ENCODE data around the gene ENTHD1.

ENTHD1 gene

GRCh38 chr22:39712751-39713525 is 180.6 kb downstream of the ENTHD1 start:
- DNase-seq (ENCODE audit: low read depth in 2 of 2), result no peak

DNA sequence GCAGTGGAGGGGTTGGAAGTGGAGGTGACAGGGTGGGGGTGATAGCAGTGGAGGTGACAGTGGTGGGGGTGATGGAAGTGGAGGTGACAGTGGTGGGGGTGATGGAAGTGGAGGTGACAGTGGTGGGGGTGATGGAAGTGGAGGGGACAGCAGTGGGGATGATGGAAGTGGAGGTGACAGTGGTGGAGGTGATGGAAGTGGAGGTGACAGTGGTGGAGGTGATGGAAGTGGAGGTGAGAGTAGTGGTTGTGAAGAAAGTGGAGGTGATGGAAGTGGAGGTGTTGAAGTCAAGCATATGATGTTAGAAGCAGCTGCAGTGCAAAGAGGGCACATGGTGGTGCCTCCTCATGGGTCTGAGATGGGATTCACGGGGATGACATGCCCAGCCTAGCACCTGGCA is 181.5 kb downstream of the ENTHD1 start:
- no peak for DNase-seq (ENCODE audit: low read depth in 2 of 2)

DNA sequence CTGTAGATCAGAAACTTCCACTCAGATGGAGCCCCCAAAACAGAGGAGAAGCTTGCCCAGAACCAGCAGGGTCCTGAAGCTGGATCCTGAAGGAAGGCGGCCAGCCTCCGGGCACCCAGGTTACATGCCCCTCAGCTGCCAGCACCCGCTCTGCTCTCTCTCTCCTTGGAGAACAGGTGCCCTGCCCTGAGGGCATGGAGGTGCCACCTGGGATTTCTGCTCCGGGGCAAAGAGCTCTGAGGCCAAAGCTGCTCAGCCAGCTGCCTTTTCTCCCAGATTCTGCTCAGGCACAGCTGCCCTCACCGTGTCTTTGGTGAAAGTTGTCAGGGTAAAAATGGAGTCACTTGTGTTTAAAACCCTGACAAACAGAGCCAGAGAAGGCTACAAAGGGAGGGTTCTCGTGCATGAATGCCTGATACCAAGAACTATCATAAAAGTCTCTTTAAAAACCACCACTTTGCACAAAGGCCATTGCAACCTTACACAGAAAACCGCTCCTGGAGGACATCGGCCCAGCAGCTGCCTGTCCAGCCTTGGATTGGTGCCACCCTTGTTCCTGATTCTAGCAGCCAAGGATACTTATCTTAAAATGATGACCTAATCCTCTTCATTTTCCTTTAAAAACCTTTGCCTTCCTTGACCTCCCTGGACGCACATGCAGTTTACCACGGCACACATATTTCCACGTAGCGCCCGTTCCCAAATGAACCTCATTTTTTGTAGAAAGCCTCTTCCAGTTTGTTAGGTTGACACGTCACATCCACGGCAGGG is 183.0 kb downstream of the ENTHD1 start:
- DNase-seq (ENCODE audit: low read depth in 2 of 2), result no peak

GRCh38 chr22:39707816-39708215 is 185.7 kb downstream of the ENTHD1 start:
- DNase-seq (ENCODE audit: low read depth in 2 of 2), result no peak

GRCh38 chr22:39707351-39707750 is 186.2 kb downstream of the ENTHD1 start:
- DNase-seq (ENCODE audit: low read depth in 2 of 2), result no peak

GRCh38 chr22:39706376-39707140 is 187.0 kb downstream of the ENTHD1 start:
- DNase-seq (ENCODE audit: low read depth in 2 of 2), result no peak

DNA sequence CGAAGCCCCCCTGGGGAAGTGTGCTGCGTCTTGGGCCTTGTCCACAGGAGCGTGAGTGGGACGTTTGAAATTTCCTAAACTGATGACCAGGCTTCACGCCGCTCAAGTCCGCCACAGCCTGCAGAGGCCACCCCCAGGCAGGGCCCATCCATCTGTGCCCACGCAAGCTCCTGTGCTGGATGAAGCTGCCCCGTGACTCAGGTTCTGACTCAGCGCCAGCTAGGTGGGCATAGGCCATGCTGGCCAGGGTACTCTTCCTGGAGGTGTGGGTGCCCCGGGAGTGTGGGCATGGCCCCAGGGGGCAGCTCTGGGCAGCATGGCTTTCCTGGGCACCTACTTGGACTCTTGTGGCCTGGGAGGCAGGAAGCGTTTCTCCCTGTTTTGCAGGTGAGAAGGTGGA is 188.2 kb downstream of the ENTHD1 start:
- DNase-seq (ENCODE audit: low read depth in 2 of 2), result no peak

GRCh38 chr22:39703928-39704639 is 189.5 kb downstream of the ENTHD1 start:
- no peak for DNase-seq (ENCODE audit: low read depth in 2 of 2)

DNA sequence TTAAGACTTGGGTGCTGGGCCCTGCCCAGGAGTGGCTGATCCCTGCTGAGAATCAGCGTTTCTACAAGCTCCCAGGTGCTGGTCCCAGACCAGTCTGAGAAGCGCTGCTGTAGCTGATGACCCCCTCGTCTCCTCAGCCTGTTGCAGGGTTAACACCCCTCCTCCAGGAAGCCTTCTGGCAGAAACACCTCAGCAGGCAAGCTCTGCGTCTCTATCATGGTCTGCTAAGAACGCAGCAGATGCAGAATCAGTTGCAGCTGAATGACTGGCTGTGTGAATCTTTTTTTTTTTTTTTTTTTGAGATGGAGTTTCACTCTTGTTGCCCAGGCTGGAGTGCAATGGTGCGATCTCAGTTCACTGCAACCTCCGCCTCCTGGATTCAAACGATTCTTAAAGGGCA is 190.5 kb downstream of the ENTHD1 start:
- no peak for DNase-seq (ENCODE audit: low read depth in 2 of 2)

DNA sequence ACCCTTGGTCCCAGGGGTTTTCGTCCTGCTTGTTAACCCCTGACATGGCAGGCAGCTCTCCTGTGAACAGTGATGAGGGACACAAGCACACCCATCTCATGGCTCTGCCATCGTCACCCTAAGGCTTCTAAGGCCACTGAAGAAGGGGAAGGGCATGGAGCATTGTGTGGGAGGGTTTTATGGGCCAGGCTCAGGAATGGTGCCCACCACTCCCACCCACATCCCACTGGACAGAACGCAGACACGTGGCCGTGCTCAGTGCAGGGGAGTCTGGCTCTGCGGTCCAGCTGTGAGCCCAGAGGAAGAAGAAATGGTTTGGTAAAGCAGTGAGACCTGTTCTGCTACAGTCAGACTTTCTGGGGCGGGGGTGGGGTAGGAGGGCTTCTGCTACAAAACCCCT is 193.0 kb downstream of the ENTHD1 start:
- DNase-seq (ENCODE audit: low read depth in 2 of 2), result no peak

DNA sequence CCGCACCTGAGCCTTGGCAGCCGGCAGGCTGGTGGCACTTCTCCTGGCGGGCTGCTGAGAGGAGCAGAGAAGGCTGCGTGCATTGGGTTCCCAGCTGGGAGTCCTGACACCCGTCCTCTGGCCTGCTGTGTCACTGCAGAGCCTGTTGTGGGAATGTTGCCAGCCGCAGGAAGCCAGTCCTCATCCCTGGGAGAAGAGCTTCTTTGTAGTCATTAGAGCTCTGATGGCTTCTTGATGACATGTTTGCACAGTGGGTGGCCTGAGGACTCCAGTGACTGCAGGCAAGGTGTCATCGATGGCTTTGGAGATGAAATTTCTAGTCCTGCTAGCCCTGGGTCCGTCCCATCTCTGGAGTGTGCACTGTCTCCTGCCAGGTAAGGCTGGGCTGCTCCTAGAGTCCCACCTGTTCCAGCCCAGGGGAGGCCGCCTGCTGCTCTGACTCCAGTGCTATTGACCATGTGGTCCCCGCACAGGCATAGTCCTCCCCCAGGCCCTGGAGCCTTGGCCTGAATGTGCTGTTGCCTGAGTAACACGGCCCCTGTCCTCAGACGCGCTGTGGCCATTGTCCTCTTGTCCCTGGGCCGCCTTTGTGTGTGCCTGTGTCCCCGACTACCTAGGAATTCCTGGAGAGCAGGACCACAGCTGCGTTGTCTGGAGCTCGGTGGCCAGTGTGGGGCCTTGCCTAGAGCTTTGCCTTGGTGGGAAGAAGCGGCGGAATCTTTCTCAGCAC is 193.8 kb downstream of the ENTHD1 start:
- no peak for DNase-seq (ENCODE audit: low read depth in 2 of 2)

GRCh38 chr22:39697790-39698430 is 195.7 kb downstream of the ENTHD1 start:
- DNase-seq (ENCODE audit: low read depth in 2 of 2), result no peak

DNA sequence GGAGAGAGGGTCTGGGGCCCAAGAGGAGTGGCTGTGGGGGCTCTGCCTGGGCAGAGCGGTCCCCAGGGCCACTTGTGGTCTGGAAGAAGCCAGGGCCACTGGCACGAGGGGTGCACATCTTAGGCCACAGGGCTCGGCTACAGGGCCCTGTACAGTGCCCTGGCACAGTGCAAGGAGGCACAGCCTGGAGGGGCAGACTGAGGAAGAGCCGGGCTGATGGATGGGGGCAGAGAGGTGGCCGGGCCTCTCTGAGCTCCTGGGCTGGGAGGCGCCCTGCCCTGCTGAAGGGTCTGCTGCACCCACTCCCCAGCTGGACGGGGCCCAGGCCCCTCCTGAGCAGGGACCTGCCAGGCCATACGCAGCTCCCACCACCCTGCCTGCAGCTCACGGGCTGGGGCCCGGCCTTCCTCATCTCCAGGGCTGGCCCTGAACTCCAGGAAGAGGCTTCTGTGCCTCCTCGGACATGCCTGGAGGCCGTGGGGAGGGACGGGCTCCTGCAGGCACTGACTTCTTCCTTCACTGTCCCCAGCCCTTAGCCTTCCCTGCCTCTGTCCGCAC is 199.5 kb downstream of the ENTHD1 start:
- no peak for DNase-seq (ENCODE audit: low read depth in 2 of 2)

Measured in stimulated activated CD4-positive, alpha-beta T cell treated with anti-CD3 and anti-CD28 coated beads, Interleukin-1b, Interleukin-23, amount 100 ng/mL, for 4 hours (primary cell).